Measurements from ENCODE around the gene HHAT. TPM values are rescaled to one million over a fixed set of nuclear protein-coding genes. Genes with fewer than 3 reads are reported as not detected.

The HHAT gene
- total RNA-seq, 1 donor from 2014 or later, result 2.3 TPM

DNA sequence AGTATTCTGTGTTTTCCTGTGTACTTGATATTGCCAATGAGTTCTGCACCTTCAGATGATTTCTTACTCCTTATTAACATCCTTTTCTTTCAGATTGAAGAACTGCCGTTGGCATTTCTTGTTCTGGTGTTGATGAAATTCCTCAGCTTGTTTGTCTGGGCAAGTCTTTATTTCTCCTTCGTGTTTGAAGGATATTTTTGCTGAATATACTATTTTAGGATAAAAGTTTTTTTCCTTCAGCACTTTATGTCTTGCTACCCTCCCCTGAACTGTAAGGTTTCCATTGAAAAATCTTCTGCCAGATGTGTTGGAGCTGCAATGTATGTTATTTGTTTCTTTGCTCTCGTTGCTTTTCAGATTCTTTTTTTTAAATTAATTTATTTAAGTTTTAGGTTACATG lies 265.9 kb downstream of the HHAT start:
- H3K4me3 Mint-ChIP-seq (ENCODE audit: unreplicated experiment), result no peak overlapping the region
- H3K9me3 Mint-ChIP-seq (ENCODE audit: unreplicated experiment), result peaks cover 2% of the 10 kb centered on the region
- DNase-seq, result no peak
- TF ChIP-seq, protein P1, sequence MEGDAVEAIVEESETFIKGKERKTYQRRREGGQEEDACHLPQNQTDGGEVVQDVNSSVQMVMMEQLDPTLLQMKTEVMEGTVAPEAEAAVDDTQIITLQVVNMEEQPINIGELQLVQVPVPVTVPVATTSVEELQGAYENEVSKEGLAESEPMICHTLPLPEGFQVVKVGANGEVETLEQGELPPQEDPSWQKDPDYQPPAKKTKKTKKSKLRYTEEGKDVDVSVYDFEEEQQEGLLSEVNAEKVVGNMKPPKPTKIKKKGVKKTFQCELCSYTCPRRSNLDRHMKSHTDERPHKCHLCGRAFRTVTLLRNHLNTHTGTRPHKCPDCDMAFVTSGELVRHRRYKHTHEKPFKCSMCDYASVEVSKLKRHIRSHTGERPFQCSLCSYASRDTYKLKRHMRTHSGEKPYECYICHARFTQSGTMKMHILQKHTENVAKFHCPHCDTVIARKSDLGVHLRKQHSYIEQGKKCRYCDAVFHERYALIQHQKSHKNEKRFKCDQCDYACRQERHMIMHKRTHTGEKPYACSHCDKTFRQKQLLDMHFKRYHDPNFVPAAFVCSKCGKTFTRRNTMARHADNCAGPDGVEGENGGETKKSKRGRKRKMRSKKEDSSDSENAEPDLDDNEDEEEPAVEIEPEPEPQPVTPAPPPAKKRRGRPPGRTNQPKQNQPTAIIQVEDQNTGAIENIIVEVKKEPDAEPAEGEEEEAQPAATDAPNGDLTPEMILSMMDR (IDR thresholded peaks at IDR 0.05; ENCODE audit: partially characterized antibody, unreplicated experiment), result no peak
- H3K27ac Mint-ChIP-seq (ENCODE audit: unreplicated experiment), result no peak overlapping the region
- peaks cover 19% of the 10 kb centered on the region for H3K36me3 Mint-ChIP-seq (ENCODE audit: unreplicated experiment)
- no peaks in the 10 kb centered on the region for H3K4me1 Mint-ChIP-seq (ENCODE audit: low read depth, unreplicated experiment)
- H3K27me3 Mint-ChIP-seq (ENCODE audit: unreplicated experiment), result no peaks in the 10 kb centered on the region

DNA sequence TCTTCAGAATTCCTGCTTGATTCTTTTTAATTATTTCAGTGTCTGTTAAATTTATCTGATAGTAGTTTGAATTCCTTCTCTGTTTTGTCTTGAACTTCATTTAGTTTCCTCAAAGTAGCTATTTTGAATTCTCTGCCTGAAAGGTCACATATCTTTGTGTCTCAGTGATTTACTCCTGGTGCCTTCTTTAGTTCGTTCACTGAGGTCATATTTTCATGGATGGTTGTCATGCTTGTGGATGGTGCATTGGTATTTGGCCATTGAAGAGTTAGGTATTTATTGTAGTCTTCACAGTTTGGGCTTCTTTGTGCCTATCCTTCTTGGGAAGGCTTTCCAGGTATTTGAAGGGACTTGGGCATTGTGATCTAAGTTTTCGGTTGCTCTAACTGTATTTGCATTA lies 267.9 kb downstream of the HHAT start:
- TF ChIP-seq, protein P1 (IDR thresholded peaks at IDR 0.05; ENCODE audit: partially characterized antibody, unreplicated experiment), result no peak
- Mint-ChIP-seq H3K27me3 (ENCODE audit: unreplicated experiment) (no peaks in the 10 kb centered on the region), H3K9me3 (ENCODE audit: unreplicated experiment) (no peaks in the 10 kb centered on the region), H3K4me1 (ENCODE audit: low read depth, unreplicated experiment) (peaks cover 2% of the 10 kb centered on the region), H3K27ac (ENCODE audit: unreplicated experiment) (no peak overlapping the region), H3K36me3 (ENCODE audit: unreplicated experiment) (peaks cover 13% of the 10 kb centered on the region), H3K4me3 (ENCODE audit: unreplicated experiment) (no peak overlapping the region)
- DNase-seq, result no peak

DNA sequence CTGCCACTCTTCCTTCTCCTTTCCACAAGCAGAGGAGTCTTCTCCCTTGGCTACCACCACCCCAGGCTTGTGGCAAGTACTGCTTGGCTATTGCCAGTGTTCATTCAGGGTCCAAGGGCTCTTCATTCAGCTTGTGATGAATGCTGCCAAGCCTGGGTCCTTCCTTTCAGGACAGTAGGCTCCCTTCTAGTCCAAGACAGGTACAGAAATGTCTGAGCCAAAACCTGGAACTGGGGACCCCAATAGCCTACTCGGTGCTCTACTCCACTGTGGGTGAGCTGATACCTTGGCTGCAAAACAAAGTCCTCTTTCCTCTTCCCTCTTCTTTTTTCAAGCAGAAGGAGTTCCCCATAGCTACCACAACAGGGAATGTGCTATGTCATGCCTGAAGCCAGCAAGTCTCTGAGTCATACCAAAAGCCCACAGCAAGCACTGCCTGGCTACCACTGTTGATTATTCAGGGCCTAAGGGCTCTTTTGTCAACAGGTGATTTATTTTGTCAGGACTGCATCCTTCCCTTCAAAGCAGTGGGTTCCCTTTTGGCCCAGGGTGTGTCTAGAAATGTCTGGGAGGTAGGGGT lies 268.9 kb downstream of the HHAT start:
- Mint-ChIP-seq H3K4me1 (ENCODE audit: low read depth, unreplicated experiment) (peaks cover 2% of the 10 kb centered on the region), H3K4me3 (ENCODE audit: unreplicated experiment) (no peak overlapping the region), H3K27ac (ENCODE audit: unreplicated experiment) (no peak overlapping the region), H3K9me3 (ENCODE audit: unreplicated experiment) (no peaks in the 10 kb centered on the region), H3K27me3 (ENCODE audit: unreplicated experiment) (no peaks in the 10 kb centered on the region), H3K36me3 (ENCODE audit: unreplicated experiment) (peaks cover 13% of the 10 kb centered on the region)
- TF ChIP-seq, protein P1 (IDR thresholded peaks at IDR 0.05; ENCODE audit: partially characterized antibody, unreplicated experiment), result no peak
- DNase-seq, result no peak

DNA sequence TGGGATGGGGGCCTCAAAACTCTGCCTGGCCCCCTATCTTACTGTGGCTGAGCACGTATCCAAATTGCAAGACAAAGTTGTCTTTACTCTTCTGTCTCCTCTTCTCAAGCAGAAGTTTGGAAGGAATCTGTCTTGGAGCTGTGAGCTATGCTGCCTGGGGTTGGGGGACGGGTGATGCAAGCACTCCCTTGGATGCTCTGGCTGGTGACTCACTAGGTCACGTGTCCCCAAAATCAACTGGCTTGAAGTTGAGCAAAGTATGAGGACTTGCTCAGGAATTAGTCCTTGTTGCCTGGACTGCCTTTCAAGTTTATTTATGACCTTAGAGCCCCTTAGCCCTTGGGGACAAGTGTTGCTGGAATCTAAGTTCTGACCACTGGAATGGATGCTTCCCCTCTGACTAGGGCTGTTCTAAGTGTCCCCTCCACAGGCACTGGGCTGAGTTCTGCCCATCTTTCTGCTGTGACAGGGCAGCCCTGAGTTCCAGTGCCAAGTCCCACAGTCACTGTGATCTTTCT lies 269.5 kb downstream of the HHAT start:
- H3K27me3 Mint-ChIP-seq (ENCODE audit: unreplicated experiment), result no peaks in the 10 kb centered on the region
- H3K4me3 Mint-ChIP-seq (ENCODE audit: unreplicated experiment), result no peak overlapping the region
- peaks cover 13% of the 10 kb centered on the region for H3K36me3 Mint-ChIP-seq (ENCODE audit: unreplicated experiment)
- no peaks in the 10 kb centered on the region for H3K9me3 Mint-ChIP-seq (ENCODE audit: unreplicated experiment)
- H3K4me1 Mint-ChIP-seq (ENCODE audit: low read depth, unreplicated experiment), result peaks cover 2% of the 10 kb centered on the region
- DNase-seq, result no peak
- TF ChIP-seq, protein P1 (IDR thresholded peaks at IDR 0.05; ENCODE audit: partially characterized antibody, unreplicated experiment), result no peak
- no peak overlapping the region for H3K27ac Mint-ChIP-seq (ENCODE audit: unreplicated experiment)

DNA sequence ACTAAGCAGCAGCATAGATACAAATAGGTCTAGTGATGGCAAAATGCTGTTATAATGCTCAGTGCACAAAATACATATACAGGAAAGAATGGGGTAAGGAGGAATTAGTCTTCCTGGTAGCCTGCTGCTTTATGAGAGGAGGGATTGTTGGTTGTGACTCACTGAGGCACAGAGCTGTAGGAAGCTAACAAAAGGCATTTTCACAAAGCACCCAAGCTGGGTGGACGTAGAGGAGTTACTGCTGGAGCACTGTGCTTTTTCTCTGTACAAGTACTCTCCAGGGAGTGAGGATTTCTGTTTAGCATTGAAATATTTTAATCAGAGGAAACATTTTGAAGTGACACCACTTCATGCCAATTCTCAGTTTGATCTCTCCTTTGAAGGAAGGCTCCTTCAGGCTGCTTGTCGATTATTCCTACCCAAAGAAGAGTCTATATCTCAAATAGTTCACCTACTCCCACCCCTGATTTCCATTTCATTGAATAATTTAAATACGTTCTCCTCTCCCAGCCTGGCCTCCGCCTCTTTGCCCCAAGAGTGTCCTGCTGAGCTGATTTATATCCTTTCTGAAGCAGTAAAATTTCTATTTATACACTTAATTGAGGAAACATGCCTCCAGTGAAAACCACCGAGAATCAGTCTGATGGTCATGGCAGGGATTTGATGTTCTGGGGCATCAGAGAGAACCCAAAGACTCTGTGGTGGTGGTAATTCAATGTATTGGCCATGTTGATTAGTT lies 271.9 kb downstream of the HHAT start:
- peaks cover 2% of the 10 kb centered on the region for H3K4me1 Mint-ChIP-seq (ENCODE audit: low read depth, unreplicated experiment)
- no peak overlapping the region for H3K27ac Mint-ChIP-seq (ENCODE audit: unreplicated experiment)
- TF ChIP-seq, protein P1 (IDR thresholded peaks at IDR 0.05; ENCODE audit: partially characterized antibody, unreplicated experiment), result no peak
- no peaks in the 10 kb centered on the region for H3K9me3 Mint-ChIP-seq (ENCODE audit: unreplicated experiment)
- no peak for DNase-seq
- peaks cover 13% of the 10 kb centered on the region for H3K36me3 Mint-ChIP-seq (ENCODE audit: unreplicated experiment)
- no peak overlapping the region for H3K4me3 Mint-ChIP-seq (ENCODE audit: unreplicated experiment)
- H3K27me3 Mint-ChIP-seq (ENCODE audit: unreplicated experiment), result no peaks in the 10 kb centered on the region
